ENCODE results near the gene DLGAP4. TPM values are rescaled to one million over a fixed set of nuclear protein-coding genes. Genes with fewer than 3 reads are reported as not detected.

Gene DLGAP4
- polyA plus RNA-seq, 1 of the 3 experiments (the other 2 are of a cell fraction), result 31.2 TPM

GRCh38 chr20:36284751-36285150, 21.4 kb upstream of the DLGAP4 start (continued):
- TF ChIP-seq USF1 (IDR thresholded peaks at IDR 0.05; ENCODE audit: borderline replicate concordance, low read depth), result no peak
- TF ChIP-seq CTCF (IDR thresholded peaks at IDR 0.05), result no peak

- H3K36me3 ChIP-seq (replicated peaks in 1 of 2; ENCODE audit: control insufficient read depth in 1 of 2, insufficient read depth in 2 of 2, low read length in 1 of 2), result no peaks in the 10 kb centered on the region
- H3F3A ChIP-seq (replicated peaks; ENCODE audit: insufficient read depth), result no peaks in the 10 kb centered on the region
- TF ChIP-seq RAD21 (IDR thresholded peaks at IDR 0.05; ENCODE audit: low read length) (no peak), MAX (IDR thresholded peaks at IDR 0.05; ENCODE audit: low read depth) (no peak), FOXJ3 (CRISPR knock-in tag; IDR thresholded peaks at IDR 0.05) (no peak), IRF3 (IDR thresholded peaks at IDR 0.05; ENCODE audit: low read depth, low read length) (no peak), CHD2 (IDR thresholded peaks at IDR 0.05; ENCODE audit: low read length, partially characterized antibody) (no peak), TEAD4 (IDR thresholded peaks at IDR 0.05; ENCODE audit: borderline replicate concordance, insufficient read depth) (no peak)
- no peak overlapping the region for H3K4me2 ChIP-seq
- H3K4me1 ChIP-seq (ENCODE audit: control insufficient read depth in 1 of 2, insufficient read depth in 2 of 2, low read depth in 1 of 2, low read length in 1 of 2), result no peaks in the 10 kb centered on the region
- POLR2A ChIA-PET, result no interaction called here
- CTCF ChIA-PET, result interaction anchor here (1.1 to 1.2 kb wide), 2 partner anchors 72 to 153 kb away, joined by 3 read pairs; no protein-coding TSS in a partner anchor
- no peaks in the 10 kb centered on the region; the same call in 1 of the 2 replicates for H3K27me3 ChIP-seq (ENCODE audit: insufficient read depth)
- H3K4me3 ChIP-seq (ENCODE audit: low read depth in 2 of 2, low read length in 1 of 2), result no peak overlapping the region
- no peaks in the 10 kb centered on the region for H3K9me3 ChIP-seq
- 60% methylated on average over 9 of the region's 11 CpGs for WGBS (ENCODE audit: low lambda C conversion rate)
- no peak overlapping the region for H3K9ac ChIP-seq
- no peak overlapping the region for H3K27ac ChIP-seq (ENCODE audit: low read depth in 2 of 2, low read length in 1 of 2)
- no peaks in the 10 kb centered on the region for H3K9me2 ChIP-seq
- no peaks in the 10 kb centered on the region for H3K79me2 ChIP-seq (ENCODE audit: insufficient read depth)
- no peak for DNase-seq
- H2AFZ ChIP-seq (ENCODE audit: low read depth), result no peak overlapping the region
- no peaks in the 10 kb centered on the region for H4K20me1 ChIP-seq (ENCODE audit: insufficient read depth)
These were observed 20.2 kb upstream of the DLGAP4 start for GRCh38 chr20:36285746-36286447.

GRCh38 chr20:36297656-36298055, 8.5 kb upstream of the DLGAP4 start:
- Histone ChIP-seq H3K4me2 (no peak overlapping the region), H3K9ac (no peak overlapping the region), H4K20me1 (ENCODE audit: insufficient read depth) (no peaks in the 10 kb centered on the region), H3F3A (replicated peaks; ENCODE audit: insufficient read depth) (no peaks in the 10 kb centered on the region), H3K4me1 (ENCODE audit: control insufficient read depth in 1 of 2, insufficient read depth in 2 of 2, low read depth in 1 of 2, low read length in 1 of 2) (no peaks in the 10 kb centered on the region), H3K36me3 (replicated peaks in 1 of 2; ENCODE audit: control insufficient read depth in 1 of 2, insufficient read depth in 2 of 2, low read length in 1 of 2) (no peaks in the 10 kb centered on the region), H2AFZ (ENCODE audit: low read depth) (no peak overlapping the region), H3K9me3 (no peaks in the 10 kb centered on the region), H3K27ac (ENCODE audit: low read depth in 2 of 2, low read length in 1 of 2) (no peak overlapping the region), H3K79me2 (ENCODE audit: insufficient read depth) (no peaks in the 10 kb centered on the region), H3K9me2 (no peaks in the 10 kb centered on the region), H3K27me3 (ENCODE audit: insufficient read depth) (no peaks in the 10 kb centered on the region; the same call in none of the 2 replicates), H3K4me3 (ENCODE audit: low read depth in 2 of 2, low read length in 1 of 2) (no peak overlapping the region)
- ChIA-PET POLR2A (no interaction called here), CTCF (interaction anchor here (1.1 kb wide), 1 partner anchor 142 kb away, joined by 3 read pairs; no protein-coding TSS in a partner anchor)
- no peak for DNase-seq
- 22% methylated on average over 5 of the region's 5 CpGs for WGBS (ENCODE audit: low lambda C conversion rate)
- TF ChIP-seq REST (IDR thresholded peaks at IDR 0.05; ENCODE audit: low read depth, low read length) (no peak), NFIC (IDR thresholded peaks at IDR 0.05; ENCODE audit: borderline replicate concordance) (no peak), CTCF (IDR thresholded peaks at IDR 0.05) (no peak), TCF12 (IDR thresholded peaks at IDR 0.05) (no peak), SMC3 (IDR thresholded peaks at IDR 0.05; ENCODE audit: low read depth, low read length) (no peak), FOSL2 (IDR thresholded peaks at IDR 0.05; ENCODE audit: borderline replicate concordance, low read depth) (no peak), EP300 (IDR thresholded peaks at IDR 0.05; ENCODE audit: borderline replicate concordance in 1 of 2, low read depth in 1 of 2, low read length in 1 of 2) (no peak)

Data from SK-N-SH (cell line).